K562 (cell line): ENCODE measurements around the gene TUBA1B. TPM values are rescaled to one million over a fixed set of nuclear protein-coding genes. Genes with fewer than 3 reads are reported as not detected.

Experiments
- ATF2 ChIP-seq: sonication (generic); formaldehyde crosslinking; IDR thresholded peaks from 2 replicates; pipeline ENCODE4 v1.8.1; 2022; ENCODE audit warnings: missing genetic modification reagents
- ELF2 ChIP-seq: fragments of 250-450 bp; sonication (Bioruptor Pico); IDR thresholded peaks from 2 replicates; pipeline ENCODE4 v1.5.0; 2021; ENCODE audit warnings: mild to moderate bottlenecking
- JUND ChIP-seq, 2 experiments: IDR thresholded peaks; 2 replicates in 1 of 2; 3 replicates in 1 of 2; pipeline ENCODE4 v1.6.1; 2011; ENCODE audit warnings: borderline replicate concordance in 2 of 2, low read depth in 2 of 2, low read length in 2 of 2, improper control_type of control experiment in 1 of 2, missing biosample characterization in 1 of 2, missing genetic modification characterization in 1 of 2, missing genetic modification reagents in 1 of 2
- KLF6 ChIP-seq: fragments of 250-450 bp; sonication (Bioruptor Pico); IDR thresholded peaks from 2 replicates; pipeline ENCODE4 v1.4.0; 2020; ENCODE audit warnings: mild to moderate bottlenecking, moderate library complexity, borderline replicate concordance
- L3MBTL2 ChIP-seq: fragments of 450-650 bp; IDR thresholded peaks from 2 replicates; pipeline ENCODE4 v1.6.1; 2016; ENCODE audit warnings: mild to moderate bottlenecking, moderate library complexity
- LCOR ChIP-seq: sonication (generic); formaldehyde crosslinking; IDR thresholded peaks from 2 replicates; pipeline ENCODE4 v1.8.0; 2022; ENCODE audit warnings: mild to moderate bottlenecking, missing genetic modification reagents
- MTF1 ChIP-seq: fragments of 250-450 bp; sonication (Bioruptor Pico); IDR thresholded peaks from 2 replicates; pipeline ENCODE4 v1.9.0; 2021; ENCODE audit warnings: moderate library complexity, mild to moderate bottlenecking, inconsistent platforms, borderline replicate concordance
- POLR2G ChIP-seq: fragments of 200-400 bp; formaldehyde crosslinking; IDR thresholded peaks from 2 replicates; pipeline ENCODE4 v1.6.1; 2017; ENCODE audit warnings: low read depth, mild to moderate bottlenecking, antibody characterized with exemption, low read length, moderate library complexity
- RBBP5 ChIP-seq: fragments of 200-600 bp; sonication (generic); IDR thresholded peaks from 2 replicates; pipeline ENCODE4 v1.6.1; 2012; ENCODE audit warnings: borderline replicate concordance, mild to moderate bottlenecking, low read length, control low read depth, inconsistent platforms; ENCODE audit not compliant: insufficient read depth, poor library complexity, severe bottlenecking
- STAT5A ChIP-seq: IDR thresholded peaks from 2 replicates; pipeline ENCODE4 v1.6.1; 2012; ENCODE audit warnings: low read length, inconsistent platforms, borderline replicate concordance
- TAL1 ChIP-seq: fragments of 450-650 bp; IDR thresholded peaks from 2 replicates; pipeline ENCODE4 v1.6.1; 2016; ENCODE audit warnings: mild to moderate bottlenecking
- TEAD2 ChIP-seq: fragments of 450-650 bp; IDR thresholded peaks from 2 replicates; pipeline ENCODE4 v1.6.1; 2016; ENCODE audit warnings: missing genetic modification characterization, control low read depth, missing compliant biosample characterization
- ZNF134 ChIP-seq: fragments of 250-450 bp; sonication (Bioruptor Pico); conservative IDR thresholded peaks from 2 replicates; pipeline ENCODE4 v1.4.0; 2020
- ZNF23 ChIP-seq: fragments of 250-450 bp; sonication (Bioruptor Pico); IDR thresholded peaks from 2 replicates; pipeline ENCODE4 v1.4.0; 2020; ENCODE audit warnings: mild to moderate bottlenecking
- ZNF232 ChIP-seq: sonication (generic); formaldehyde crosslinking; IDR thresholded peaks from 2 replicates; pipeline ENCODE4 v1.8.0; 2022; ENCODE audit warnings: mild to moderate bottlenecking, missing genetic modification reagents
- ZNF507 ChIP-seq: conservative IDR thresholded peaks from 2 replicates; pipeline ENCODE4 v1.6.1; 2017; ENCODE audit warnings: missing genetic modification characterization, missing compliant biosample characterization
- ZNF583 ChIP-seq: fragments of 250-450 bp; sonication (Bioruptor Pico); IDR thresholded peaks from 2 replicates; pipeline ENCODE4 v1.4.0; 2020
- ZNF589 ChIP-seq: fragments of 200-800 bp; sonication (Bioruptor generic); IDR thresholded peaks from 2 replicates; pipeline ENCODE4 v1.6.1; 2016; ENCODE audit warnings: low read depth, missing genetic modification characterization, missing compliant biosample characterization
- polyA plus RNA-seq, 8 experiments: library from polyadenylated mRNA; depleted of rRNA in 4 of 8; stranded (reverse) in 5 of 8; unstranded in 3 of 8; fragments of >200 nt; fragmentation: Nextera tagmentation in 2 of 8; fragmentation: Illumina TruSeq in 1 of 8; extraction: Ambion mirVana in 2 of 8; extraction: Trizol in 1 of 8; gene quantifications; 2 replicates each; pipeline versions ENCODE4 v1.2.1 to v1.2.3, GENCODE V29; 2011 to 2014; ENCODE audit warnings: inconsistent platforms in 1 of 8, missing spikeins in 1 of 8
- total RNA-seq, 7 experiments: library from RNA; depleted of rRNA in 6 of 7; stranded (reverse); fragments of >200 nt in 6 of 7; fragmentation: Illumina TruSeq in 2 of 7; extraction: Trizol in 2 of 7; gene quantifications; 2 replicates each; pipeline versions ENCODE4 v1.2.1 to v1.2.3, GENCODE V29; 2011 to 2021; ENCODE audit warnings: low replicate concordance in 1 of 7
- TF ChIP-seq, protein P1 (sequence below): fragments of 150-350 bp; conservative IDR thresholded peaks from 2 replicates; pipeline ENCODE4 v1.6.1; 2014; ENCODE audit warnings: low read length
- TF ChIP-seq, protein P2 (sequence below), 2 experiments: IDR thresholded peaks in 1 of 2; conservative IDR thresholded peaks in 1 of 2; 2 replicates each; pipeline ENCODE4 v1.6.1; 2016; ENCODE audit warnings: low read depth in 2 of 2, mild to moderate bottlenecking in 1 of 2, missing compliant biosample characterization in 1 of 2, missing genetic modification characterization in 1 of 2, moderate library complexity in 1 of 2

Gene TUBA1B
- total and polyA plus RNA-seq, 9 of the 15 experiments (the other 6 are each of a cell fraction or from before 2014, with no cell fraction given), result 2,189 to 4,624 (median 2,628) TPM

GRCh38 chr12:49092086-49092815, 38.9 kb downstream of the TUBA1B start (continued):
- TF ChIP-seq JUND (IDR thresholded peaks at IDR 0.05; ENCODE audit: borderline replicate concordance, low read depth, low read length) (peak; percentile 80), JUND (tag; IDR thresholded peaks at IDR 0.05; ENCODE audit: borderline replicate concordance, low read depth, low read length) (peak; percentile 71; the same call in 1 of the 3 replicates), ZNF589 (CRISPR knock-in tag) (peak; percentile 74; the same call in 1 of the 2 replicates), ATF2 (CRISPR knock-in tag) (no peak), ZNF507 (tag) (no peak), ZNF583 (CRISPR knock-in tag) (no peak), TAL1 (peak; percentile 87), TEAD2 (no peak), RBBP5 (peak; percentile 58), L3MBTL2 (peak; percentile 75), POLR2G (peak; percentile 82), MTF1 (CRISPR knock-in tag) (no peak), ELF2 (CRISPR knock-in tag) (no peak), LCOR (CRISPR knock-in tag) (no peak; the same call in 1 of the 2 replicates), STAT5A (peak; percentile 82), ZNF232 (no peak), ZNF134 (CRISPR knock-in tag) (no peak), KLF6 (CRISPR knock-in tag) (peak; percentile 65; the same call in 1 of the 2 replicates), ZNF23 (CRISPR knock-in tag) (no peak)
- TF ChIP-seq, protein P1, sequence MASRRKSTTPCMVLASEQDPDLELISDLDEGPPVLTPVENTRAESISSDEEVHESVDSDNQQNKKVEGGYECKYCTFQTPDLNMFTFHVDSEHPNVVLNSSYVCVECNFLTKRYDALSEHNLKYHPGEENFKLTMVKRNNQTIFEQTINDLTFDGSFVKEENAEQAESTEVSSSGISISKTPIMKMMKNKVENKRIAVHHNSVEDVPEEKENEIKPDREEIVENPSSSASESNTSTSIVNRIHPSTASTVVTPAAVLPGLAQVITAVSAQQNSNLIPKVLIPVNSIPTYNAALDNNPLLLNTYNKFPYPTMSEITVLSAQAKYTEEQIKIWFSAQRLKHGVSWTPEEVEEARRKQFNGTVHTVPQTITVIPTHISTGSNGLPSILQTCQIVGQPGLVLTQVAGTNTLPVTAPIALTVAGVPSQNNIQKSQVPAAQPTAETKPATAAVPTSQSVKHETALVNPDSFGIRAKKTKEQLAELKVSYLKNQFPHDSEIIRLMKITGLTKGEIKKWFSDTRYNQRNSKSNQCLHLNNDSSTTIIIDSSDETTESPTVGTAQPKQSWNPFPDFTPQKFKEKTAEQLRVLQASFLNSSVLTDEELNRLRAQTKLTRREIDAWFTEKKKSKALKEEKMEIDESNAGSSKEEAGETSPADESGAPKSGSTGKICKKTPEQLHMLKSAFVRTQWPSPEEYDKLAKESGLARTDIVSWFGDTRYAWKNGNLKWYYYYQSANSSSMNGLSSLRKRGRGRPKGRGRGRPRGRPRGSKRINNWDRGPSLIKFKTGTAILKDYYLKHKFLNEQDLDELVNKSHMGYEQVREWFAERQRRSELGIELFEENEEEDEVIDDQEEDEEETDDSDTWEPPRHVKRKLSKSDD, result peak; percentile 84; the same call in 1 of the 2 replicates
- TF ChIP-seq, protein P2, sequence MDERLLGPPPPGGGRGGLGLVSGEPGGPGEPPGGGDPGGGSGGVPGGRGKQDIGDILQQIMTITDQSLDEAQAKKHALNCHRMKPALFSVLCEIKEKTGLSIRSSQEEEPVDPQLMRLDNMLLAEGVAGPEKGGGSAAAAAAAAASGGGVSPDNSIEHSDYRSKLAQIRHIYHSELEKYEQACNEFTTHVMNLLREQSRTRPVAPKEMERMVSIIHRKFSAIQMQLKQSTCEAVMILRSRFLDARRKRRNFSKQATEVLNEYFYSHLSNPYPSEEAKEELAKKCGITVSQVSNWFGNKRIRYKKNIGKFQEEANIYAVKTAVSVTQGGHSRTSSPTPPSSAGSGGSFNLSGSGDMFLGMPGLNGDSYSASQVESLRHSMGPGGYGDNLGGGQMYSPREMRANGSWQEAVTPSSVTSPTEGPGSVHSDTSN (CRISPR knock-in tag; IDR thresholded peaks at IDR 0.05; ENCODE audit: low read depth), result no peak
- TF ChIP-seq, protein P2 (tag; conservative IDR thresholded peaks at IDR 0.05; ENCODE audit: low read depth), result no peak; the same call in 1 of the 2 replicates
